Upper lobe of left lung (tissue), 6 donors: ENCODE results near the gene TAGLN2. TPM values are rescaled to one million over a fixed set of nuclear protein-coding genes. Genes with fewer than 3 reads are reported as not detected.

Experiments used
- ATAC-seq, 2 donors: fragments of 200-7000 bp; cut with Tn5 transposase; one replicate each; pipeline ENCODE4 v1.9.1; 2022; ENCODE audit warnings: mild to moderate bottlenecking in 2 of 2, moderate library complexity in 2 of 2; ENCODE audit not compliant: low FRiP score in 2 of 2
- DNase-seq, 2 donors: peaks; one replicate each; pipeline ENCODE4 v3.0.0-alpha.2; 2019 to 2020
- H3K27ac ChIP-seq, 4 donors: fragments of 200-600 bp; sonication (generic); one replicate each; pipeline ENCODE4 v1.5.1; 2016 to 2019
- H3K27me3 ChIP-seq, 4 donors: fragments of 200-600 bp; sonication (generic); one replicate each; pipeline ENCODE4 v1.5.1; 2017 to 2019
- H3K36me3 ChIP-seq, 4 donors: fragments of 200-600 bp; sonication (generic); one replicate each; pipeline ENCODE4 v1.5.1; 2016 to 2019
- H3K4me1 ChIP-seq, 4 donors: fragments of 200-600 bp; sonication (generic); one replicate each; pipeline ENCODE4 v1.5.1; 2018 to 2019
- H3K4me3 ChIP-seq, 4 donors: fragments of 200-600 bp; sonication (generic); one replicate each; pipeline ENCODE4 v1.5.1; 2017 to 2019; ENCODE audit warnings: mild to moderate bottlenecking in 2 of 4, moderate library complexity in 1 of 4
- H3K9me3 ChIP-seq, 4 donors: fragments of 200-600 bp; sonication (generic); one replicate each; pipeline ENCODE4 v1.5.1; 2018 to 2019
- EP300 ChIP-seq, 4 donors: sonication (generic); formaldehyde crosslinking; IDR thresholded peaks; one replicate each; pipeline ENCODE4 v1.5.1; 2017; ENCODE audit warnings: antibody characterized with exemption in 4 of 4, control low read depth in 2 of 4
- POLR2A ChIP-seq, 4 donors: fragments of 450-650 bp; IDR thresholded peaks; one replicate each; pipeline ENCODE4 v1.5.1; 2016 to 2017; ENCODE audit warnings: antibody characterized with exemption in 4 of 4, mild to moderate bottlenecking in 2 of 4
- POLR2AphosphoS5 ChIP-seq, 2 donors: sonication (generic); formaldehyde crosslinking; IDR thresholded peaks; one replicate each; pipeline ENCODE4 v1.5.1; 2017; ENCODE audit warnings: antibody characterized with exemption in 2 of 2
- WGBS, 2 donors: methylation state at CpG; one replicate each; pipeline ENCODE4 v1.1.5; 2017 to 2018; 5-methylcytosine and 5-hydroxymethylcytosine counted together
- total RNA-seq, 6 donors: library from RNA; depleted of rRNA in 4 of 6; stranded (reverse); fragments of >200 nt in 4 of 6; gene quantifications; one replicate each; pipeline versions ENCODE4 v1.1.0 to v1.2.1, GENCODE V29; 2016 to 2021
- TF ChIP-seq, protein P1 (sequence below), 6 experiments: fragments of 450-650 bp in 4 of 6; fragments of 200-600 bp in 2 of 6; sonication (generic) in 2 of 6; IDR thresholded peaks; one replicate each; pipeline ENCODE4 v1.5.1; 2016 to 2019; ENCODE audit warnings: antibody characterized with exemption in 6 of 6
- donor health status: DM: no; HTN: no; CAD: no; lungs with moderate emphysema.
- donor health status: DM: no; HTN: yes; CAD: no; lungs with severe emphysema.

TAGLN2 gene
- total RNA-seq, 6 donors from 2014 or later = 167 to 1,014 (median 605) TPM

DNA sequence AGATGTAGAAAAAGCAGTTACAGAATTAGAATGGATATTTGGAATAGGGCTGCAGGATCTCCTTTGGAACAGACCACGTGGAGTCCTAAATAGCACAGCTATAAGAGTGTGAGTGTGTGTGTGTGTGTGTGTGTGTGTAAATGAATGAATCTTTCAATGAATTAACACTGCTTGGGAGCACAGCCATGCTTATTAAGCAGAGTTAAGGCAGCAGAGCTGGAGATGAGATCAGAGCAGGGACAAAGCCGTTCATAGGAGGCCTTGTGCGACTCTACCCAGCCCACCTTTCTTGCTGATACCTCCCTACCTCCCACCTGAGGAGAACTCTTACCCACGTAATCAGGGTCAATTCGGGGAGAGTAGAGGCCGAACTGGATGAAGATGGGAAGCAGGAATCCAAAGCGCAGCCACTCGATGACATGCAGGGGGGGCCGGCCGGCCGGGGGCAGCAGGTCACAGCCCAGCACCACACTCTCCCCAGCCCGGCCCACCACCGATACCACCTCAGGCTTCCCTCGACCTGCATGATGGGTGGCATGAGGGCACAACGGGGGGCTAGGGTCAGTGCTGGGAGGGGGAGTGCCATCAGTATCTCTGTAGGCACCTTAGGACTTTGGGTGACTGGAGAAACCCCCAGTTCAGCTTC is 17.4 kb upstream of the TAGLN2 start:
- 89 to 92% methylated on average over 14 to 15 of the region's 15 CpGs for WGBS, 2 donors
- no peak for TF ChIP-seq POLR2A (IDR thresholded peaks at IDR 0.05)
- TF ChIP-seq POLR2AphosphoS5 (IDR thresholded peaks at IDR 0.05) = no peak
- no peak for TF ChIP-seq EP300 (IDR thresholded peaks at IDR 0.05)
- TF ChIP-seq, protein P1, sequence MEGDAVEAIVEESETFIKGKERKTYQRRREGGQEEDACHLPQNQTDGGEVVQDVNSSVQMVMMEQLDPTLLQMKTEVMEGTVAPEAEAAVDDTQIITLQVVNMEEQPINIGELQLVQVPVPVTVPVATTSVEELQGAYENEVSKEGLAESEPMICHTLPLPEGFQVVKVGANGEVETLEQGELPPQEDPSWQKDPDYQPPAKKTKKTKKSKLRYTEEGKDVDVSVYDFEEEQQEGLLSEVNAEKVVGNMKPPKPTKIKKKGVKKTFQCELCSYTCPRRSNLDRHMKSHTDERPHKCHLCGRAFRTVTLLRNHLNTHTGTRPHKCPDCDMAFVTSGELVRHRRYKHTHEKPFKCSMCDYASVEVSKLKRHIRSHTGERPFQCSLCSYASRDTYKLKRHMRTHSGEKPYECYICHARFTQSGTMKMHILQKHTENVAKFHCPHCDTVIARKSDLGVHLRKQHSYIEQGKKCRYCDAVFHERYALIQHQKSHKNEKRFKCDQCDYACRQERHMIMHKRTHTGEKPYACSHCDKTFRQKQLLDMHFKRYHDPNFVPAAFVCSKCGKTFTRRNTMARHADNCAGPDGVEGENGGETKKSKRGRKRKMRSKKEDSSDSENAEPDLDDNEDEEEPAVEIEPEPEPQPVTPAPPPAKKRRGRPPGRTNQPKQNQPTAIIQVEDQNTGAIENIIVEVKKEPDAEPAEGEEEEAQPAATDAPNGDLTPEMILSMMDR (IDR thresholded peaks at IDR 0.05) = no peak
- no peak for ATAC-seq
- Histone ChIP-seq H3K27ac (no peak overlapping the region), H3K27me3 (peaks cover 0 to 8% (median 0%) of the 10 kb centered on the region in 4 donors), H3K9me3 (no peaks in the 10 kb centered on the region), H3K36me3 (no peaks in the 10 kb centered on the region), H3K4me1 (peaks cover 13 to 23% (median 15%) of the 10 kb centered on the region in 4 donors), H3K4me3 (no peak overlapping the region)
- peak in 1 of 2 donors; percentile 74 for DNase-seq

DNA sequence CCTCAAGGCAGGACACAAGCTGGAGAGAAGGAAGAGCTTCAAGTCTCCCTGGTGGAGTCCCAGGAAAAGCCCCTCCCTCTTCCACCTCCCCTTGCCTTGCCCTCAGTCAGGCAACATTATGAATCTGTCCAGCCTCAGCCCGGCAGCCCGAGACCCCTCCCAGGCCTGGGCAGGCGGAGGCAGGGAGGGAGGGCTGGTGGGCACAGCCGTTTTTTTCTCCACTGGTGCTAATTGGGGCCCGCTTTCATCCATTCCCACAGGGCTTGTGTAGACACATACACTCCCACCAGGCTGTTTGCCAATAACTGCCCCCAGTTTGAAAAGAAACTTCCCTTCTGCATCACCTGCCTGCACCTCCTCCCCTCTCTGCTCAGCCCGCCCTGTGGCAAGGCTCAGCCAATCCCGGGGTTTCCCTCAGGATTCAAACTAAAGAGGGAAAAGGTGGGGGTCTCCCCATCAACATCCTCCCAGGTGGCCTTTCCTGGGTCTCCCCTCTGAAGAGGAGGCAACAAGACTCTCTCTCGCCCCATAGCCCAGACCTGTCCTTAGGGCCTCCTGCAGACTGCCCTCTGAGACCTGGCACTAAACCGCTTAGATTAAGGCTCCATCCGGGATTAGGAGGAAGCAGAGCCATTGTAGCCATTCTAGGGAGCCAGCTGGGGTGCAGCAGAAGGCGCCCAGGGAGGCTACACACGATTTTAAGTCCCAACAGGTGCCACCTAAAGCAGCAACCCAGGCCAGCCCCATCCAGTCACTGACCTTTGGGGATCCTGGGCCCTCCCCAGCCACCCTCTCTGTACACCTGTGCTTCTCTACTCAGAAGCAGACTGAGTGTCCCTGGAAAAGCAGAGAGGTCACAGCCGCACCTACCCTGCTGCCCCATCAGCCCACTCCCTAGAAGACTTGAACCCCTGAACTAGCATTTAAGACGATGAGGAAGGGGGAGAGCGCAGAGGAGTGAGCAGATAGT is 16.6 kb upstream of the TAGLN2 start:
- Histone ChIP-seq H3K9me3 (no peaks in the 10 kb centered on the region), H3K27me3 (peaks cover 0 to 8% (median 0%) of the 10 kb centered on the region in 4 donors), H3K4me1 (peaks cover 18 to 32% (median 21%) of the 10 kb centered on the region in 4 donors), H3K27ac (no peak overlapping the region), H3K36me3 (no peaks in the 10 kb centered on the region), H3K4me3 (no peak overlapping the region)
- no peak for ATAC-seq
- no peak for DNase-seq
- WGBS, 2 donors = 78 to 83% methylated on average over 12 to 15 of the region's 15 CpGs
- TF ChIP-seq POLR2AphosphoS5 (IDR thresholded peaks at IDR 0.05) = no peak
- no peak for TF ChIP-seq POLR2A (IDR thresholded peaks at IDR 0.05)
- TF ChIP-seq, protein P1 (IDR thresholded peaks at IDR 0.05) = no peak
- TF ChIP-seq EP300 (IDR thresholded peaks at IDR 0.05) = no peak

DNA sequence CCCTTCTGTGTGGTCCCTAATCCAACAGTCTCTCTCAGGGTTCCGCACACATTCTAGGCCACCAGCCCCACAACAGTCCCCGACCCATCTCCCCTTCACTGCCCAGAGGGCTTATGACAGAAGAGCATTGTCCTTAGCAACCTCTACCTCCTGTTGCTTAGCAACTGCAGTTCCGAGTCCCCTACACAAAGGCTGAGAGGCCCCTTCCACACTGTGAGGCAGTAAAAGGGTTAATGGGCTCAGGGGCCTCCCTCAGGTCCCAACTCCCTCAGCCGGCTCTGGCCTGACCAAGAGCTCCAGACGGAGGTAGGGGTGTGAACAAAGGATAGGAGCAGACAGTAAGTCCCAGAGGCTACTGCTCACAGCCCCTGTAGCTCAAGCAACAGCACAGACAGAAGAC is 15.8 kb upstream of the TAGLN2 start:
- Histone ChIP-seq H3K27ac (no peak overlapping the region), H3K27me3 (peaks cover 0 to 8% (median 0%) of the 10 kb centered on the region in 4 donors), H3K4me3 (no peak overlapping the region), H3K36me3 (no peaks in the 10 kb centered on the region), H3K4me1 (peaks cover 24 to 36% (median 27%) of the 10 kb centered on the region in 4 donors), H3K9me3 (no peaks in the 10 kb centered on the region)
- DNase-seq (no peak), ATAC-seq (no peak)
- TF ChIP-seq POLR2A (IDR thresholded peaks at IDR 0.05) (no peak), EP300 (IDR thresholded peaks at IDR 0.05) (no peak), POLR2AphosphoS5 (IDR thresholded peaks at IDR 0.05) (no peak)
- TF ChIP-seq, protein P1 (IDR thresholded peaks at IDR 0.05) = no peak
- 79 to 84% methylated on average over 4 to 5 of the region's 5 CpGs for WGBS, 2 donors

DNA sequence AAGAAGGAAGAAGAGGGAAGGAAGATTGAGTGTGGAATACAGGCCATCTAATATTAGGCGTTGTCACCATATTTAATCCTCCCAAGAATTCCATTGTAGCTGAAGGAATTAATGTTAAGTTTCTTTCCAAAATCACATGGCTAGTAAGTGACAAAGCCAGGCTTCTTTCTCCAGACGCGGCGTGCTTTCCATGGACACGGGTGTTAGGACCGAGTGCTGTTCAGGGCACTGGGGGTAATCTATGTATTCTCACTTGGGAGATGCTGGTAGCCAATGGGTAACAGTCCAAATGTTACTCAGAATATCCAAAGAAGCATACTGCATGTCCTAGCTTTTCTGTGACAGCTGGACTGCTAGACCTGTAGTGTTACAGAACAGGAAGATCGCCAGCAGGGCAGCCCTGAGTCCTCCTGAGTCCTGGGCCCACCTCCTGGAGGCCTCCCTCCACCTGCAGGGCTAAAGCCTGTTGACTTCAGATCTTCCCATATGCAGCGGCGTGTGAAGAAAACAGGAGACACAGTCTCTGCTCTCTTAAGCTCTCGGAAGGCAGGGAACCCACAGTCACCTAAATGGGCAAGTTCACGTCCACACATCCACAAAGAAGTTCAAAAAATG is 14.8 kb upstream of the TAGLN2 start:
- WGBS, 2 donors = 95 to 96% methylated on average over 11 of the region's 11 CpGs
- H3K27me3 ChIP-seq = peaks cover 0 to under 1% (median 0%) of the 10 kb centered on the region in 4 donors
- no peak for ATAC-seq

More for the DNA sequence above, 14.8 kb upstream of the TAGLN2 start:
- DNase-seq = no peak
- Histone ChIP-seq H3K36me3 (no peaks in the 10 kb centered on the region), H3K27ac (no peak overlapping the region), H3K9me3 (no peaks in the 10 kb centered on the region), H3K4me3 (no peak overlapping the region), H3K4me1 (peaks cover 16 to 30% (median 20%) of the 10 kb centered on the region in 4 donors)
- TF ChIP-seq POLR2AphosphoS5 (IDR thresholded peaks at IDR 0.05) (no peak), EP300 (IDR thresholded peaks at IDR 0.05) (no peak), POLR2A (IDR thresholded peaks at IDR 0.05) (no peak)
- TF ChIP-seq, protein P1 (IDR thresholded peaks at IDR 0.05) = no peak
